OCI-LY1 (cell line): ENCODE results near the gene TRAF3IP1.

Experiments
- EZH2 ChIP-seq: fragments of 200-600 bp; sonication (generic), shearing (Covaris generic); IDR thresholded peaks from 2 replicates; pipeline ENCODE4 v1.8.0; 2017; ENCODE audit warnings: borderline replicate concordance, mixed run types, mild to moderate bottlenecking, antibody characterized with exemption, low read length, moderate library complexity, mixed read lengths
- TF ChIP-seq, protein P1 (sequence below): fragments of 200-600 bp; sonication (generic), shearing (Covaris generic); IDR thresholded peaks from 2 replicates; pipeline ENCODE4 v1.5.1; 2017; ENCODE audit warnings: mild to moderate bottlenecking, antibody characterized with exemption, low read length, moderate library complexity, mixed read lengths

DNA sequence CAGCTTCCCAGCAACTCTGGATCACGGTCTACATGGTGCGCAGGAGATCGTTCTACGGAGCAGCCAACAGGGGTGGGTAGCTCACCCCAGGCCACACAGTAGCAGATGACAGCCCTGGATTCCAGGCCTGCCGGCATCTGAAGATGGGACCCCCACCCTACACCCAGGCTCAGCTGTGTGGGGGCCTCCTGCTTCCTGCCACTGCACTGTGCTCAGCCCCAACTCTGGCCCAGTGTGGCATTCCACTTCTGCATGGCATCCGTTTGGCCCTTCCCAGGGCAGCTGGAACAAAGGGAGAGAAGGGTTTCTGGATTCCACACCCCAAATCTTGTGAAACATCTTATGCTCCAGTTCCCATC is 41.0 kb upstream of the TRAF3IP1 start:
- TF ChIP-seq, protein P1, sequence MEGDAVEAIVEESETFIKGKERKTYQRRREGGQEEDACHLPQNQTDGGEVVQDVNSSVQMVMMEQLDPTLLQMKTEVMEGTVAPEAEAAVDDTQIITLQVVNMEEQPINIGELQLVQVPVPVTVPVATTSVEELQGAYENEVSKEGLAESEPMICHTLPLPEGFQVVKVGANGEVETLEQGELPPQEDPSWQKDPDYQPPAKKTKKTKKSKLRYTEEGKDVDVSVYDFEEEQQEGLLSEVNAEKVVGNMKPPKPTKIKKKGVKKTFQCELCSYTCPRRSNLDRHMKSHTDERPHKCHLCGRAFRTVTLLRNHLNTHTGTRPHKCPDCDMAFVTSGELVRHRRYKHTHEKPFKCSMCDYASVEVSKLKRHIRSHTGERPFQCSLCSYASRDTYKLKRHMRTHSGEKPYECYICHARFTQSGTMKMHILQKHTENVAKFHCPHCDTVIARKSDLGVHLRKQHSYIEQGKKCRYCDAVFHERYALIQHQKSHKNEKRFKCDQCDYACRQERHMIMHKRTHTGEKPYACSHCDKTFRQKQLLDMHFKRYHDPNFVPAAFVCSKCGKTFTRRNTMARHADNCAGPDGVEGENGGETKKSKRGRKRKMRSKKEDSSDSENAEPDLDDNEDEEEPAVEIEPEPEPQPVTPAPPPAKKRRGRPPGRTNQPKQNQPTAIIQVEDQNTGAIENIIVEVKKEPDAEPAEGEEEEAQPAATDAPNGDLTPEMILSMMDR: no peak
- TF ChIP-seq EZH2: no peak
